OCI-LY1 (cell line): Measurements from ENCODE around the gene AFMID.

ENCODE experiments used
- EZH2 ChIP-seq: fragments of 200-600 bp; sonication (generic), shearing (Covaris generic); IDR thresholded peaks from 2 replicates; pipeline ENCODE4 v1.8.0; 2017; ENCODE audit warnings: borderline replicate concordance, mixed run types, mild to moderate bottlenecking, antibody characterized with exemption, low read length, moderate library complexity, mixed read lengths
- TF ChIP-seq, protein P1 (sequence below): fragments of 200-600 bp; sonication (generic), shearing (Covaris generic); IDR thresholded peaks from 2 replicates; pipeline ENCODE4 v1.5.1; 2017; ENCODE audit warnings: mild to moderate bottlenecking, antibody characterized with exemption, low read length, moderate library complexity, mixed read lengths

DNA sequence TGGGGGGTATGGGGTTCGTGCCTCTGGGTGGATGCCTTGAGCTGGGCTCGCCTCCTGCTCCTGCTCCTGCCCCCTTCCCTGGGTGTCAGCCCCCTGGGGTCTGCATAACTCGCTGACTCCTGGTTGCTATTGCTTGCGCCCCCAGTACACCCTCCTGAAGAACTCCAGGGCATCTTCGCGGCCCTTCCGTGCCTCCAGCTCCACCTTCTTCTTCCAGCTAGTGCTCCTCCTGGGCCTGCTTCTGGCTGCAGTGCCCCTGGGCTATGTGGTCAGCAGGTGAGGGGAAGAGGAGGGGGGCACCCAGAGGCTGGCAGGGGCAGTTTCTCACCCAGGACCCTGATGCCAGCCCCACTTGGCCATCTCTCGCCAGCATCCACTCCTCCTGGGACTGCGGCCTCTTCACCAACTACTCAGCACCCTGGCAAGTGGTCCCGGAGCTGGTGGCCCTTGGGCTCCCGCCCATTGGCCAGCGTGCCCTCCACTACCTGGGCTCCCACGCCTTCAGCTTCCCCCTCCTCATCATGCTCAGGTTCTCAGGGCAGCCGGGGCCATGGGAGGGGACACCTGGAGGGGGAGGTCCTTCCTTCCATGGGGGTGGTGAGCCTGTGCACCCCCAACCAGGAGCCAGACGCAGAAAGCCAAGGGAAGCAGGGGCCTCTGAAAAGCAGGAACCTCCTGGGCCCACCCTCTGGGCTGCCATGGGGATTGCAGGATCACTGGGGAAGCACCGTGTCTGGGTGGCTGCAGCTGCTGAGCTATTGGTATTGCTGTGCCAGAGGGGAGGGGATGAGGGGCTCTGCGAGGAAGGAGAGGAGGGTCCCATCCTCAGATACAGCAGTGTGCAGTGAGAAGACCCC, 48.7 kb upstream of the AFMID start:
- TF ChIP-seq, protein P1, sequence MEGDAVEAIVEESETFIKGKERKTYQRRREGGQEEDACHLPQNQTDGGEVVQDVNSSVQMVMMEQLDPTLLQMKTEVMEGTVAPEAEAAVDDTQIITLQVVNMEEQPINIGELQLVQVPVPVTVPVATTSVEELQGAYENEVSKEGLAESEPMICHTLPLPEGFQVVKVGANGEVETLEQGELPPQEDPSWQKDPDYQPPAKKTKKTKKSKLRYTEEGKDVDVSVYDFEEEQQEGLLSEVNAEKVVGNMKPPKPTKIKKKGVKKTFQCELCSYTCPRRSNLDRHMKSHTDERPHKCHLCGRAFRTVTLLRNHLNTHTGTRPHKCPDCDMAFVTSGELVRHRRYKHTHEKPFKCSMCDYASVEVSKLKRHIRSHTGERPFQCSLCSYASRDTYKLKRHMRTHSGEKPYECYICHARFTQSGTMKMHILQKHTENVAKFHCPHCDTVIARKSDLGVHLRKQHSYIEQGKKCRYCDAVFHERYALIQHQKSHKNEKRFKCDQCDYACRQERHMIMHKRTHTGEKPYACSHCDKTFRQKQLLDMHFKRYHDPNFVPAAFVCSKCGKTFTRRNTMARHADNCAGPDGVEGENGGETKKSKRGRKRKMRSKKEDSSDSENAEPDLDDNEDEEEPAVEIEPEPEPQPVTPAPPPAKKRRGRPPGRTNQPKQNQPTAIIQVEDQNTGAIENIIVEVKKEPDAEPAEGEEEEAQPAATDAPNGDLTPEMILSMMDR: no peak
- TF ChIP-seq EZH2: no peak
